Ramos (cell line): Measurements from ENCODE around the gene KIF6.

Experiments used
- in situ Hi-C: fragments of 300-500 bp; cut with MboI; formaldehyde crosslinking; loops from one replicate; pipeline ENCODE4 v1.14.3; 2022; ENCODE audit warnings: low sequenced_read_pairs; ENCODE audit not compliant: unreplicated experiment

KIF6 gene

GRCh38 chr6:39669207-39669972, 55.8 kb downstream of the KIF6 start:
- in situ Hi-C loops = no loop called here

- in situ Hi-C loops = no loop called here
Measured at GRCh38 chr6:39666706-39667489, 58.3 kb downstream of the KIF6 start.

- in situ Hi-C loops = no loop called here
Measured at GRCh38 chr6:39665861-39666260, 59.3 kb downstream of the KIF6 start.

- in situ Hi-C loops = no loop called here
Measured at GRCh38 chr6:39664173-39664572, 61.0 kb downstream of the KIF6 start.

- in situ Hi-C loops = no loop called here
Measured at GRCh38 chr6:39657355-39658135, 67.7 kb downstream of the KIF6 start.

GRCh38 chr6:39654121-39654520, 71.1 kb downstream of the KIF6 start:
- in situ Hi-C loops = no loop called here

GRCh38 chr6:39653612-39654011, 71.6 kb downstream of the KIF6 start:
- in situ Hi-C loops = no loop called here

GRCh38 chr6:39649996-39650395, 75.2 kb downstream of the KIF6 start:
- in situ Hi-C loops = no loop called here

GRCh38 chr6:39646751-39647420, 78.3 kb downstream of the KIF6 start:
- in situ Hi-C loops = no loop called here

GRCh38 chr6:39642270-39642669, 82.9 kb downstream of the KIF6 start:
- in situ Hi-C loops = no loop called here

GRCh38 chr6:39638126-39638822, 86.9 kb downstream of the KIF6 start:
- in situ Hi-C loops = no loop called here

- in situ Hi-C loops = no loop called here
Measured at GRCh38 chr6:39634646-39635341, 90.4 kb downstream of the KIF6 start.

- in situ Hi-C loops = no loop called here
Measured at GRCh38 chr6:39625209-39625608, 100.0 kb downstream of the KIF6 start.

GRCh38 chr6:39623750-39624149, 101.5 kb downstream of the KIF6 start:
- in situ Hi-C loops = no loop called here

- in situ Hi-C loops = no loop called here
Measured at GRCh38 chr6:39617520-39617919, 107.7 kb downstream of the KIF6 start.

- in situ Hi-C loops = no loop called here
Measured at GRCh38 chr6:39617026-39617425, 108.2 kb downstream of the KIF6 start.

GRCh38 chr6:39615622-39616021, 109.6 kb downstream of the KIF6 start:
- in situ Hi-C loops = no loop called here

GRCh38 chr6:39614393-39614950, 110.7 kb downstream of the KIF6 start:
- in situ Hi-C loops = no loop called here

GRCh38 chr6:39610221-39610620, 115.0 kb downstream of the KIF6 start:
- in situ Hi-C loops = no loop called here
